Skeletal muscle cell (primary cell): ENCODE measurements around the gene LTBP2.
A peak's percentile ranks its signal among the peaks of the same experiment; 100 is the strongest.

Source experiments
- DNase-seq: peaks from one replicate; pipeline ENCODE4 v3.0.0-alpha.2; 2010; ENCODE audit warnings: low read depth
- H3K4me3 ChIP-seq: 2 replicates; pipeline ENCODE4 v1.5.1; 2011; ENCODE audit warnings: low read depth, mild to moderate bottlenecking, control low read depth, low read length, moderate library complexity

The LTBP2 gene

DNA sequence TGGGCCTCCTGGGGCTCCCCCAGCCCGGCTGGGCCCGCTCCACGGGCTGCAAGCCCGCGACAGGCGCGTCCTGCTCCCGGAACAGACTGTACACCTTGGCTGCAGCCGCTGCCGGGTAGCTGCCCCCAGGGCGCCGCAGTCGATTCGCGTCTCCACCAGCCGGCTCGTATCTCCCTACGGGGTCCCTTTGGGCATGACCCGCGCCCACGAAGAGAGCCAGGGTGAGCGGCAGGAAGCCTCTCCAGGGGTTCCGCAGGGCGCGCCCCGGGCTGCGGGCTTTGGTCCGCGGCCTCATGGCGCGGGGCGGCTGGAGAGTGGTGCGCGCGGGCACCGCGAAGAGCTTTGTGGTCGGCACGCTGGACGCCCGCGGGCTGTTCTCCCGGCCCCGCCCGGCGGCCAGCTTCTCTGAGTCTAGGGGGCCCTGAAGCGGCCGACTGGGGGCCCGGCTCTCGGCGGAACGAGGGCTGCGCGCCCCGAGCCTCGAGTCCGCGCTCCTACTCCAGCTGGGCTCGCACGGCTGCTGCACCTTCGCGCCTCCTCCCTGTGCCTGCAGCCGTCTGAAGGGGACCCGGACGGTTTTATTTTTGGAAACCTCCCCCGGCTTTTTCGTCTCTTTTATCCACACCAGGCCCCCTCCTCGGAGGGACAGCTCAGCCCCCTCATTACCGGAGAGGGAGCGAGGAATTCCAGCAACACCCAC is at the start of gene LTBP2:
LTBP2 (minus strand) TSS at position 588 of the 700 bp plus-strand sequence; CDS start at position 295, 293 bp downstream.
- no peak for DNase-seq
- H3K4me3 ChIP-seq = peak within 1 kb of the TSS; percentile 64

DNA sequence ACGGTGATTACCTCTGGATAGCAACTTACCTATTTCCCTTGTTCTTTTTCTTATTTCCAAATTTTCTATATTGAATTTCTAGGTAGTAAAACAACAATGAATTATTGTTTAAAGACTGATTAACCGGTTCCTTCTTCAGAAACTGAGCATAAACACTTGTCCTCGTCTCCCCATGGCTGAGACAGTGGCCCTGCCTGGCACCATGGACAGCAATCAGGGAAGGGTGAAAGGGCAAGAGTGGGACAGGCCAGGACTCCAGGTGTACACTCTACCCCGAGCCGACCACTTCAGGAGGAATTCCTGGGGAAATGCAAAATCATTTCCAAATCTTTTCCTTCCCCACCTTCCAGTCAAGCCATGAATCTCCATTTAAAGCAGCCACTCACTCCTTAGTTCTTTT is 48.8 kb upstream of the LTBP2 start:
- no peak overlapping the region for H3K4me3 ChIP-seq
- DNase-seq = no peak

GRCh38 chr14:74660167-74660566 is 48.1 kb upstream of the LTBP2 start:
- no peak overlapping the region for H3K4me3 ChIP-seq
- DNase-seq = no peak

DNA sequence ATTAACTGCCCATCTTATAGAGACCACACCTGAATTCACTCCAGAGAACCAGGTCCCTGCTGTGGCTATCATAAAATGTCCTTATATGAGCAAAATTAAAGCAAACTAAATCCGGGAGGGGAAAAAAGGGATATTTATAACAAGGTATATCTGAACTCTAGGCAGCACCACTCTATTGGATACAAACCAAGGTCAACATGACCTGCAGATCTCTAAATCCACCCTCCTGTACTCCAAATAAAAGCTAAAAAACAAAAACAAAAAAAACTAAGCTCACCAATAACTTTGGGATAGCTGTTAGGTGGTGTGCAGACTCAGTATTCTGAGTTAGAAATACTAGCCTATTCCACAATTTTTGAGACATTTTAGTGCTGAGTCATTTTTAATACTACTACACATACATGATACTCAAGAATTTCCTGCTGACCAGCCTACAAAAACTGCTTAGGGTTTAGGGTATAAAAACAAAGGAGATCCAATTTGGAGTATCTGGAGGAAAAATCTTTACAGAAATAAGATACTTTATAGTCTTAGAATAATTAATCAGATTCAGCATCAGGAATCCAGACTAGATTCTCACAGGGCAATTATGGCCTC is 46.6 kb upstream of the LTBP2 start:
- no peak for DNase-seq
- H3K4me3 ChIP-seq = no peak overlapping the region

- DNase-seq = no peak
Observed at GRCh38 chr14:74656964-74657363, 44.9 kb upstream of the LTBP2 start.

DNA sequence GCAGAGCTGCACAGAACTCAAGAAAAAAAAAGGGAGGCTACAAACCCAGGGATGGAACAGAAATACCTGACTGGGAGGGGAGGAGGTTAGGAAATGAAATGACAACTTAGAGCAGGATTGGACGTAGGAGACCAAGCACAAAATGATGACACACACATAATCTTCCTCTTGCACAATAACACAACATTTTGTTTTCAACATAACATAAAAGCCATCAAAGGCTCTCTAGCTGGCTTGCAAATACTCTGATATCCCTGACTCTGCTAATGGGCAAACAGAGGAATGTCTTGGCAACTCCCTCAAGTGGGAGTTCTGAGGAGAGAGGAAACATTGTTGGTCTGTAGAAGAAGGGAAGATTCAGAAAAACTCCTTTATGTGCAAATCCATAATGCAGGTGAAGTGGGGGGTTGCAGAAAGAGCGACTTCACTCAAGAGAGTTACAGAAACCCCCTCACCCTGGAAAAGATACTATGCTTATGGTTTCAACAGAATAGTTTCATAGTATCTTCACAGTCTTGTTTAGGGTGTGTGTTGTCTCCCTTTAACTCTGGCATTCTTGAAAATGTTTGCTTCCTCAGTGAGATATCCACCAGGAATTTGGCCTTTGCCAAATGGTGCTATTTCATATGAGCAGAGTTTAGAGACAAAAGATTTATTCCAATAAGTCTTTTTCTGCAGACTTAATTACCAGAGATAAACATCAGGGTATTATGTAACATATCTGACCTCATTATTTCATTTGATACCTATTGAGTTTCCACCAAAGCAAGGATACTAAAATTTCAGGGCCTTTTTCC is 43.8 kb upstream of the LTBP2 start:
- peak; percentile 60 for DNase-seq
- H3K4me3 ChIP-seq = no peak overlapping the region

More at GRCh38 chr14:74656964-74657363, 44.9 kb upstream of the LTBP2 start:
- H3K4me3 ChIP-seq = no peak overlapping the region

GRCh38 chr14:74654931-74655330 is 42.9 kb upstream of the LTBP2 start:
- DNase-seq = no peak

GRCh38 chr14:74653386-74654138 is 41.5 kb upstream of the LTBP2 start:
- no peak overlapping the region for H3K4me3 ChIP-seq
- DNase-seq = no peak

More at GRCh38 chr14:74654931-74655330, 42.9 kb upstream of the LTBP2 start:
- no peak overlapping the region for H3K4me3 ChIP-seq

GRCh38 chr14:74652541-74652940 is 40.5 kb upstream of the LTBP2 start:
- no peak overlapping the region for H3K4me3 ChIP-seq
- DNase-seq = no peak

DNA sequence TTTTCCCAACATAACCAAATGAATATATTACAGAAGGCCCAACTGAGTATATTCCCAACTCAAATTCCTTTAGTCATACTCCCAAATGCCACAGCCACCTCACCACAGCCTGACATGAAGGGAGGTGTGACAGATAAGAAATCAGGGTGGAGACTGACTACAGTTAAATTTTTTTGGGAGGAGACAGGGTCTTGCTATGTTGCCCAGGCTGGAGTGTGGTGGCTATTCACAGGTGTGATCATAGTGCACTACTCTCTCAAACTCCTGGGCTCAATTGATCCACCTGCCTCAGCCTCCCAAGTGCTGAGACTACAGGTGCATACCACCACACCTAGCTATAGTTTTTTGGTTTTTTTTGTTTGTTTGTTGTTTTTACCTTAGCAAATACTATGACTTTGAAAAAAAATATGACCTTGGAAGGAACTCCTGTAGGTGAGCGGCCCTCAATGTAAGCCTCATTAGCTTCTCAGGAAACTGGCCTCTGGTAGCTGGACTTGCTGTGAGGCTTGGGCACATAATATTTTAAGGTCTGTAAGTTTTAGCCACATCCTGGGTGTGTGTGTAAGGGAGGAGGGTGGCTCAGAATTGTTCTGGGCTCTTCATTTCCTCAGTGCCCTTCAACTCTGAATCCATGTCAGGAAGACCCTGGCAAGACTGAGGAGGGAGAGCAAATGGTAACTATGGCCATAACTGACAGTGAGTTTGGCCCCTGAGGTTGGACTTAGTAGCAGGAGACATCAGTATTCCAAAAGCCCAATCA is 39.1 kb upstream of the LTBP2 start:
- DNase-seq = no peak
- no peak overlapping the region for H3K4me3 ChIP-seq

DNA sequence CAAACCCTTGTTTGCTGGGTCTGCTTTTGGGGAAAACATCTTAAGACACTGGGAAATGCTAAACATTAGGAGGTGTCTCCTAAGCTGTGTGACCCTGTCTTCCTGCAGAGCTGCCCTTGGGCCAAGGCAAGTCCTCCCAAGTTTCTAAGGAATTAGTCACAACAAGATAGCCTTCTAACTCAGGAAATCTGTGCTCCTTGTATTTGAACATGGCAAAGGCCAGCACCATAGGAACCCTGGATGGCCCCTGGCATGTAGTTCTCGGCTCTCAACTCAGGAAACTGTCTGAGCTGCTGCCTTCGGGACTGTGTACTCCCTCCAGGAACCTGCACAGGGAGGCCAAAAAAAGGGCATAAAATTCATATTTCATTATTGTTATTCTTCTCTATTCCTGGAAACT is 37.6 kb upstream of the LTBP2 start:
- DNase-seq = no peak
- no peak overlapping the region for H3K4me3 ChIP-seq

DNA sequence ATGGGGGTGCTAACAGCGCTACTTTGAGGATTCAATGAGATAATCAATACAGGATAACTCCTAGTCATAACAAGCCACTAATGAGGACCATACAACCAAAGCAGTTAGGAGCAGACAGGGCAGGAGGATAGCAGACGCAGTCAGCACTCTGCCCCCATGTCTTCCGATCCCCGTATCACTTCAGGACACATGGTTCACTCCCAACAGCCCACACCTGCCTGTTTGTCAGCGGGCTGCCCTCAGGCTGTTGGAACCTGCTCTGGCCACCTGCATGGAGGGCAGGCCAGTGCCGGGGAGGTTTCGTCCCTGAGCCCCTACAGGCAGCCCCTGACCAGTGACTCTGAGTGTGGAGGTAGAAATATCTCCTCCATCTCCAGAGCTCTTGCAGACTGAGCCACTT is 37.1 kb upstream of the LTBP2 start:
- no peak for DNase-seq
- H3K4me3 ChIP-seq = no peak overlapping the region

DNA sequence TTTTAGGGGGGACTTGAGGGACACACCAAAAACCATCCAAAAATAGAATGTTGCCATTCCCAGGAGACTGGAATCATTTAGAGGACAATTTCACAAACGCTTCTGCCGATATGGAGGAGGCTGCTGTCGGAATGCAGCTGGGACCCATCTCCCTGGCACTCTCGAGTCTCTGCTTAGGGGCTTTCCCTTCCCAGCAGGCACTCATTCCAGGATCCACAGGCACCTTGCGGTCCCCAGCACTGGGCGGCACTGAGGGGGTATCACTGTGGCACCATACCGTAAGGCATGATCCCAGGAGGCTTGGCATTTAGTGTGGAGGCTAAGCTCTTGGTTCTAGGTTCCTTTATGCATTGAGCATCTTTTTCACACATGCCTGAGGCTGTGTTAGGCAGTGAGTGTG is 36.6 kb upstream of the LTBP2 start:
- H3K4me3 ChIP-seq = no peak overlapping the region
- DNase-seq = no peak

DNA sequence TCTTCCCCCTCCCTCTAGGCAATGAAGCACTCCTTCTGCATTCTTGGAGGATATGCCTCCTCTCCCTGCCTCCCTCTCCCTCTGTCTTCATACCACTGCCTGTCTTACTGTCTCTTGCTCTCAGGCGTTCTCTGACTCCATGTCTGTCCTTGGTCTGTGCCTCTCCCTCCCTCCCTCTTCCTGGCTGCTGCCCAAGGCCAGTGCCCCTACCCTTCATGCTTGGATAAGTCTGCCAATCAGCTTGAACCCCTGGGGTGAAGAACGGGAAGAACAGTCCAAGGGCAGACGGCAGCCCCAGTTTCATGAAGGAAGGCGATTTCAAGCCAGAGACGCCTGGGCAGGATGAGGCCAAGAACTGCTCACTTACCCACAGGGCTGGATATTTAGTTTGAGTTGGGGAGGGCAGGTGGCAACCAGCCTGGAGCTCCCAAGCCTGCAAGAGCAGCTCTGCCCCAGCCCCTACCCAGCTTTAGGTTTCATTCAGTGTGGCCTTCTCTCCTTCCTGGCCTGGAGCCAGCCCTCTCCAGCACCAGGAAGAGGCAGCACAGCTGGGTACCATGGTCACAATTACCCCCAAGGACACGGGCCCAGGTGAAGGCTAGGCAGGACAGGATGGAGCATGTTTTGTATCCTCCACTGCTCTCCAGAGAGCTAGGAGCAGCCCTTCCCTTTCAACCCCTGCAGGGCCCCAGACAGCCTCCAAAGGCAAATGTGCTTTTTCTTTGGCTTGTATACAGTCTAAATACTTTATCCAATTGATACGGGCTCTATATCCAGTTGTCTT is 35.8 kb upstream of the LTBP2 start:
- no peak for DNase-seq
- H3K4me3 ChIP-seq = no peak overlapping the region

- H3K4me3 ChIP-seq = no peak overlapping the region
- DNase-seq = no peak
Observed at GRCh38 chr14:74647061-74647677, 35.1 kb upstream of the LTBP2 start.

- no peak for DNase-seq
- no peak overlapping the region for H3K4me3 ChIP-seq
Observed at GRCh38 chr14:74645756-74646470, 33.9 kb upstream of the LTBP2 start.

DNA sequence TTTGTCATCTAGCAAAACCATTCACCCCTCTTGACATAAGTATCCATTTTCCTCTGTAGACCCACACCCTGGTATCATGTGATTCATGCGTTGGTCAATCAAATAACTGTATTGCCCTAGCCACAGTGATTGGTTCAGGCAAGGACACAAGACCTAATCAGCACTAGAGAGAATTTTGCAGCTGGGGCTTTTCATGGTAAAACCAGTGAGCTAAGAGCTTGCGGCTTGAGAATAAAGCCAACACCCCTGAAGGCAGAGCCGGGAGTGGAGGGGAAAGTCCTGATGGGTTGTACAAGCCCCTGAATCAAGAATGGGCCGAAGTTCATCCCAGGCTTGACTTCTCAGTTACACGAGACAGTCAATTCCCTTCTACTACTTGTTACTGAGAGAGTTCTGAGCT is 33.2 kb upstream of the LTBP2 start:
- no peak for DNase-seq
- H3K4me3 ChIP-seq = no peak overlapping the region
